Spleen (tissue), 11 donors: ENCODE results near the gene KANK3. TPM values are rescaled to one million over a fixed set of nuclear protein-coding genes. Genes with fewer than 3 reads are reported as not detected.

Source experiments
- DNase-seq: peaks from one replicate; pipeline ENCODE4 v3.0.0-alpha.2; 2020
- H3K27ac ChIP-seq, 8 donors: fragments of 200-600 bp; sonication (generic) in 7 of 8; 1 replicate in 4 of 8; 2 replicates in 4 of 8; pipeline versions ENCODE4 v1.5.0 to v1.8.0; 2016 to 2021; ENCODE audit warnings: inconsistent platforms in 4 of 8, mild to moderate bottlenecking in 4 of 8, moderate library complexity in 1 of 8
- H3K27me3 ChIP-seq, 7 donors: fragments of 200-600 bp; sonication (generic) in 6 of 7; replicated peaks in 1 of 7; 1 replicate in 4 of 7; 2 replicates in 3 of 7; pipeline versions ENCODE4 v1.5.0 to v1.8.0; 2016 to 2021; ENCODE audit warnings: inconsistent platforms in 3 of 7, mild to moderate bottlenecking in 1 of 7
- H3K36me3 ChIP-seq, 6 donors: fragments of 200-600 bp; sonication (generic) in 5 of 6; 1 replicate in 4 of 6; 2 replicates in 2 of 6; pipeline versions ENCODE4 v1.5.0 to v1.8.0; 2016 to 2021; ENCODE audit warnings: inconsistent platforms in 2 of 6
- H3K4me1 ChIP-seq, 6 donors: fragments of 200-600 bp; sonication (generic) in 5 of 6; 1 replicate in 3 of 6; 2 replicates in 3 of 6; pipeline versions ENCODE4 v1.5.0 to v1.8.0; 2016 to 2021; ENCODE audit warnings: inconsistent platforms in 3 of 6
- H3K4me3 ChIP-seq, 8 donors: fragments of 200-600 bp; sonication (generic) in 7 of 8; 1 replicate in 4 of 8; 2 replicates in 4 of 8; pipeline versions ENCODE4 v1.5.0 to v1.8.0; 2016 to 2021; ENCODE audit warnings: inconsistent platforms in 4 of 8, mild to moderate bottlenecking in 4 of 8, moderate library complexity in 2 of 8
- H3K9me3 ChIP-seq, 8 donors: fragments of 200-600 bp; sonication (generic) in 7 of 8; 1 replicate in 4 of 8; 2 replicates in 4 of 8; pipeline versions ENCODE4 v1.5.0 to v1.8.0; 2016 to 2021; ENCODE audit warnings: inconsistent platforms in 4 of 8
- POLR2A ChIP-seq, 3 donors: fragments of 450-650 bp; IDR thresholded peaks; one replicate each; pipeline ENCODE4 v1.5.1; 2017; ENCODE audit warnings: antibody characterized with exemption in 3 of 3, mild to moderate bottlenecking in 1 of 3
- POLR2AphosphoS5 ChIP-seq, 3 donors: sonication (generic); formaldehyde crosslinking; IDR thresholded peaks; one replicate each; pipeline ENCODE4 v1.5.1; 2017; ENCODE audit warnings: antibody characterized with exemption in 3 of 3
- WGBS, 5 donors: extraction: QIAGEN DNeasy Blood & Tissue Kit in 3 of 5; methylation state at CpG; one replicate each; pipeline versions ENCODE4 v1.1.5 to v1.1.7; 2013 to 2018; 5-methylcytosine and 5-hydroxymethylcytosine counted together
- intact Hi-C: fragments of 100-400 bp; cut with DNase I; formaldehyde crosslinking; loops from one replicate; pipeline ENCODE4 v1.15.0; 2023; ENCODE audit warnings: low total_unique reads
- polyA plus RNA-seq, 3 donors: library from polyadenylated mRNA; stranded (reverse); fragments of 200-250 nt; gene quantifications; one replicate each; pipeline ENCODE4 v1.2.1, GENCODE V29; 2013
- total RNA-seq, 7 donors: library from RNA; depleted of rRNA in 3 of 7; stranded (reverse); fragments of >200 nt in 3 of 7; fragmentation: NEBNext Ultra II Directional in 4 of 7; extraction: Animal tissue kit (Norgen Biotek cat#: 25700) in 4 of 7; gene quantifications; one replicate each; pipeline versions ENCODE4 v1.1.0 to v1.2.1, GENCODE V29; 2016 to 2021
- TF ChIP-seq, protein P1 (sequence below), 11 experiments: fragments of 200-600 bp in 7 of 11; fragments of 450-650 bp in 4 of 11; sonication (generic) in 4 of 11; IDR thresholded peaks in 8 of 11; conservative IDR thresholded peaks in 3 of 11; 1 replicate in 7 of 11; 2 replicates in 4 of 11; pipeline versions ENCODE4 v1.4.0 to v1.8.0; 2016 to 2021; ENCODE audit warnings: antibody characterized with exemption in 11 of 11, inconsistent platforms in 4 of 11, mild to moderate bottlenecking in 1 of 11
- donor health status: healthy with polysubstance abuse.
- donor health status: DM: no; HTN: no; CAD: no; lungs with moderate emphysema.
- donor health status: DM: no; HTN: no; CAD: no.
- donor health status: Bipolar disorder and iron deficiency.
- donor health status: healthy.
- donor health status: DM: no; HTN: no; CAD: no.
- donor health status: DM: yes; HTN: yes; CAD: no.

The KANK3 gene
- total and polyA plus RNA-seq, 10 donors: 14.0 to 84.6 (median 52.8) TPM

DNA sequence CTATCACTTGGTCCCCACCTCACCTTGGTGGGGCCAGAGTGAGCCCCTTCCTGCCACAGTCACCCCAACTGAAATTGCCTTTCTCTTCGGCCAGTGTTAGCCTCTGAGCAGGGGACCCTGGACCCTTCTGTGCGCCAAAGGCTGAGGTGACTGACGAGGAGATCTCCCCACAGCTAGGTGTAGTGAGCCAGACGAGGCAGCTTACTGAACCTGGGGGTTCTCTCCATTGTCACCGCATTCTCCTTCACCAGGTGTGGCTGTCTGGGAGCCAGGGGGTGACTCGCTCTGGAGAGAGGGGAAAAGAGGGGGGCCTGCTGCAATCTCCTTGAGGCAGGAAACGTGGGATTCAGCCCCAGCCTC, 20.4 kb downstream of the KANK3 start:
- no peaks in the 10 kb centered on the region for H3K9me3 ChIP-seq
- peaks cover 0 to 49% (median 16%) of the 10 kb centered on the region in 6 donors for H3K36me3 ChIP-seq
- 49 to 77% (median 67%) methylated on average over 7 of the region's 7 CpGs for WGBS, 5 donors
- H3K27me3 ChIP-seq: no peaks in the 10 kb centered on the region
- intact Hi-C loops: no loop called here
- TF ChIP-seq POLR2A (IDR thresholded peaks at IDR 0.05): no peak
- TF ChIP-seq, protein P1, sequence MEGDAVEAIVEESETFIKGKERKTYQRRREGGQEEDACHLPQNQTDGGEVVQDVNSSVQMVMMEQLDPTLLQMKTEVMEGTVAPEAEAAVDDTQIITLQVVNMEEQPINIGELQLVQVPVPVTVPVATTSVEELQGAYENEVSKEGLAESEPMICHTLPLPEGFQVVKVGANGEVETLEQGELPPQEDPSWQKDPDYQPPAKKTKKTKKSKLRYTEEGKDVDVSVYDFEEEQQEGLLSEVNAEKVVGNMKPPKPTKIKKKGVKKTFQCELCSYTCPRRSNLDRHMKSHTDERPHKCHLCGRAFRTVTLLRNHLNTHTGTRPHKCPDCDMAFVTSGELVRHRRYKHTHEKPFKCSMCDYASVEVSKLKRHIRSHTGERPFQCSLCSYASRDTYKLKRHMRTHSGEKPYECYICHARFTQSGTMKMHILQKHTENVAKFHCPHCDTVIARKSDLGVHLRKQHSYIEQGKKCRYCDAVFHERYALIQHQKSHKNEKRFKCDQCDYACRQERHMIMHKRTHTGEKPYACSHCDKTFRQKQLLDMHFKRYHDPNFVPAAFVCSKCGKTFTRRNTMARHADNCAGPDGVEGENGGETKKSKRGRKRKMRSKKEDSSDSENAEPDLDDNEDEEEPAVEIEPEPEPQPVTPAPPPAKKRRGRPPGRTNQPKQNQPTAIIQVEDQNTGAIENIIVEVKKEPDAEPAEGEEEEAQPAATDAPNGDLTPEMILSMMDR (IDR thresholded peaks at IDR 0.05 in 8 of 11, conservative IDR thresholded peaks at IDR 0.05 in 3 of 11): no peak
- TF ChIP-seq POLR2AphosphoS5 (IDR thresholded peaks at IDR 0.05): no peak
- H3K4me3 ChIP-seq: peak overlapping the region; percentile 75 to 98 (median 86)
- H3K4me1 ChIP-seq: peaks cover 26 to 69% (median 56%) of the 10 kb centered on the region in 6 donors
- no peak for DNase-seq
- H3K27ac ChIP-seq: peak overlapping the region in 6 of 8 donors; percentile 22 to 96 (median 92)

DNA sequence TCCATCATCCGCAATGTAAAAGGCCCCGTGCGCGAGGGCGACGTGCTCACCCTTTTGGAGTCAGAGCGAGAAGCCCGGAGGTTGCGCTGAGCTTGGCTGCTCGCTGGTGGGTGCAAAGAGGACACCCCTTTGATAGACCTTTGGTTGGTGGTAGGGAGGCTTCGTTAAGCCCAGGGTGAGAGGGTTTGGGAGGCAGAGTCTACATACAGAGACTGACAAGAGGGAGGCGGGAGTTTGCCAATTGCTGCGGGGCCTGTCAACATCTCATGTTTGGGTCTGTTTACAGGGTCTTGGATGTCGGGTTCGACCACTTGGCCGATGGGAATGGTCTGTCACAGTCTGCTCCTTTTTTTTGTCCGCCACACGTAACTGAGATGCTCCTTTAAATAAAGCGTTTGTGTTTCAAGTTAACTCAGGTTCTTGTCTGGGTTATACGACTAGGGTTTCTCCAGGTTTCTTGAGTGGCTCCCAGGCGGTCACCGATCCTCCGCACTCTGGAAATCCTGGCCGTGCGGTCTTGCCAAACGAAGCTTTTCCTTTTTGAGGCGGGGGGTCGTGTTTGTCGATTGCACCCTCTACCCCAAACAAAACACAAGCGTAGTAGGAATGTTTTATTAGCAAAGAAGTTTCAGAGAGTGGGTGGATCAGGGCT, 20.9 kb downstream of the KANK3 start:
- 18 to 33% (median 25%) methylated on average over 30 of the region's 30 CpGs for WGBS, 5 donors
- H3K27ac ChIP-seq: peak overlapping the region; percentile 85 to 96 (median 92)
- H3K36me3 ChIP-seq: peaks cover 0 to 50% (median 16%) of the 10 kb centered on the region in 6 donors
- intact Hi-C loops: no loop called here
- TF ChIP-seq POLR2A (IDR thresholded peaks at IDR 0.05): no peak
- no peak for TF ChIP-seq POLR2AphosphoS5 (IDR thresholded peaks at IDR 0.05)
- TF ChIP-seq, protein P1 (IDR thresholded peaks at IDR 0.05 in 8 of 11, conservative IDR thresholded peaks at IDR 0.05 in 3 of 11): no peak
- H3K4me3 ChIP-seq: peak overlapping the region; percentile 75 to 98 (median 86)
- DNase-seq: no peak
- H3K4me1 ChIP-seq: peaks cover 26 to 75% (median 59%) of the 10 kb centered on the region in 6 donors
- no peaks in the 10 kb centered on the region for H3K27me3 ChIP-seq
- no peaks in the 10 kb centered on the region for H3K9me3 ChIP-seq

DNA sequence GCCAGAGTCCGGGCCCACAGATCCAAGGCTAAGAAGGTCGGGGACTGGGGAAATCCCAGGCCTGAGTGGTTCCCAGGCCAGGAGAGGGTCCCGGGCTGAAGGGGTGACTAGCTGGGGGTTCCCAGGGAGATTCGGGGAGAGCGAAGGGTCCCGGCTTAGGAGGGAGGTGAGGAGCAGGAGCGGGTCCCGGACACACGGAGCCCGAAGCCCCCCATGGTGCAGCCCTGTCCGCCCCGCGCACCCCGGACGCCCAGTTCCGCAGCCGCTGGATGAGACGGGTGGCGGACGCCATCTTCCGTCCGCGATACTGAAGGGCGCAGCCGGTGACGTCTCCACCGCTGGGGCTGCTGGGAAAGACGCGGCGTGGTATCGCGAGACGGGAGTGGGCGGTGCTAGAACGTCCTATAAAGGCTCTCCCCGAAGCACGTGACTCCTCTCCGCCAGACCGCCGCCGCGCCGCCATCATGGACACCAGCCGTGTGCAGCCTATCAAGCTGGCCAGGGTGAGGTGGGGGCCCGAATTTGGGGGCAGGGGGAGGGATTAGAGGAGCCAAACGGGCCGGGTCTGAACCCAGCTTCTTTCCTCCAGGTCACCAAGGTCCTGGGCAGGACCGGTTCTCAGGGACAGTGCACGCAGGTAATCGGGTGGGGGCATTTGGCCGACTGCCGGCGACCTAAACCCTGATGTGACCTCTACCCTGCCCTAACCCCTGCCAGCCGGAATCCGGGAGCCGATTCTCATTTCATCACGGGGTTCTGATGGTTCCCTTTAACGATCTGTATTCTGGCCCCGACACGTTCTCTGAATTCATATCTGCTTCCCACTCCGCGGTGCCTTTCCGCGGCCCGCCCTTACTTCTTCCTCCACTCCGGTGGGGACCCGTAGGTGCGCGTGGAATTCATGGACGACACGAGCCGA, 21.7 kb downstream of the KANK3 start, which contains the start of the genes NDUFA7 and RPS28:
NDUFA7 (minus strand) TSS at position 309 of the 919 bp plus-strand sequence; CDS start at position 292, 17 bp downstream.
RPS28 (plus strand) TSS at position 430 of the 919 bp plus-strand sequence; CDS start at position 465, 35 bp downstream.
- WGBS, 5 donors: 0 to 1% (median 0%) methylated on average over 33 to 72 of the region's 72 CpGs
- H3K27me3 ChIP-seq: no peaks in the 10 kb centered on the region
- peaks cover 0 to 50% (median 19%) of the 10 kb centered on the region in 6 donors for H3K36me3 ChIP-seq
- H3K27ac ChIP-seq: peak within 1 kb of the TSS; percentile 85 to 96 (median 92)
- H3K4me1 ChIP-seq: peaks cover 26 to 82% (median 65%) of the 10 kb centered on the region in 6 donors
- TF ChIP-seq, protein P1 (IDR thresholded peaks at IDR 0.05 in 8 of 11, conservative IDR thresholded peaks at IDR 0.05 in 3 of 11): peak; percentile 26 to 82 (median 68)
- TF ChIP-seq POLR2AphosphoS5 (IDR thresholded peaks at IDR 0.05) (peak; percentile 99), POLR2A (IDR thresholded peaks at IDR 0.05) (peak; percentile 54 to 83 (median 81))
- DNase-seq: peak; percentile 98
- intact Hi-C loops: no loop called here
- H3K4me3 ChIP-seq: peak within 1 kb of the TSS; percentile 75 to 98 (median 86)
- H3K9me3 ChIP-seq: no peaks in the 10 kb centered on the region
